Adrenal gland (tissue), 5 donors: ENCODE measurements around the gene CUEDC1.

Experiments used
- POLR2A ChIP-seq, 2 donors: fragments of 450-650 bp; IDR thresholded peaks; one replicate each; pipeline ENCODE4 v1.6.1; 2017; ENCODE audit warnings: antibody characterized with exemption in 2 of 2, mild to moderate bottlenecking in 2 of 2, moderate library complexity in 1 of 2
- TF ChIP-seq, protein P1 (sequence below), 6 experiments: fragments of 450-650 bp in 4 of 6; fragments of 200-600 bp in 2 of 6; sonication (generic) in 1 of 6; IDR thresholded peaks; 1 replicate in 5 of 6; 2 replicates in 1 of 6; pipeline versions ENCODE4 v1.5.1 to v1.8.0; 2016 to 2021; ENCODE audit warnings: antibody characterized with exemption in 6 of 6, mild to moderate bottlenecking in 2 of 6, moderate library complexity in 1 of 6
- donor health status: DM: no; HTN: no; CAD: no.

DNA sequence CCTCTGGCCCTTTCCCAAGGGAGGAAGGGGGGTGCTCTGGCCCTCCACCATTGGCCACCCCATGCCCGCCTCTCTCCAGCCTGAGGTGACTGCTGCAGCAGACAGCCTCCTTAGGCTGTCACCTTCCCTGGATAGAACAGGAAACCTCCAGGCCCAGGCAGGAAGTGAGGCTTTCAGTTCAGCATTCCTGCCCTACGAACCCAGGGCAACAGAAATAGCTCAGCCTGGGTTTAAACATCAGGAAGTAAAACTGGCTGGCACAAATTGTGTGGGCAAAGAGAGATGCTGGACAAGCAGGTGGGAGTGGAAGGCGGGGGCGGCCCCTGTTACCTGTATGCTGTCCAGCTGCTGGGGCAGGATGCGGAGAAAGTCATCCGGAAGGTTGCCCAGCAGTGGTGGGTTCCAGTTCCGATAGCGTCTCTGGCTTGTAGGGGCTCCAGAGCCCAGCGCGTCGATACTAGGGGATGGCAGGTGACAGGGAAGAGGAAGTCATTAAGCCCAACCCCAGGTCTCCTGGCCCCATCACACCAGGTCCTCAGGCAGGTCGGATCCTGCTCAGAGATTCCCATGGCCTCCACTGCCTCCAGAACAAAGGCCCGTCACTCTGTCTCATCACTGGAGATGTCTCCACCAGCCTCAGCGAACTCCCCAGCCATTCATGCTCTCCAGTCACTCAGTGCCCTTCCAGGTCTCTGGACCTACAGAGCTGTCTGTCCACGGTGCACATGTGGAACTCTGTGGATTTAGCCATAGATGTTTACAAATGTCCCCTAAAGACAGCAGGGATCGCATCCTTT is 81.8 kb downstream of the CUEDC1 start:
- TF ChIP-seq, protein P1, sequence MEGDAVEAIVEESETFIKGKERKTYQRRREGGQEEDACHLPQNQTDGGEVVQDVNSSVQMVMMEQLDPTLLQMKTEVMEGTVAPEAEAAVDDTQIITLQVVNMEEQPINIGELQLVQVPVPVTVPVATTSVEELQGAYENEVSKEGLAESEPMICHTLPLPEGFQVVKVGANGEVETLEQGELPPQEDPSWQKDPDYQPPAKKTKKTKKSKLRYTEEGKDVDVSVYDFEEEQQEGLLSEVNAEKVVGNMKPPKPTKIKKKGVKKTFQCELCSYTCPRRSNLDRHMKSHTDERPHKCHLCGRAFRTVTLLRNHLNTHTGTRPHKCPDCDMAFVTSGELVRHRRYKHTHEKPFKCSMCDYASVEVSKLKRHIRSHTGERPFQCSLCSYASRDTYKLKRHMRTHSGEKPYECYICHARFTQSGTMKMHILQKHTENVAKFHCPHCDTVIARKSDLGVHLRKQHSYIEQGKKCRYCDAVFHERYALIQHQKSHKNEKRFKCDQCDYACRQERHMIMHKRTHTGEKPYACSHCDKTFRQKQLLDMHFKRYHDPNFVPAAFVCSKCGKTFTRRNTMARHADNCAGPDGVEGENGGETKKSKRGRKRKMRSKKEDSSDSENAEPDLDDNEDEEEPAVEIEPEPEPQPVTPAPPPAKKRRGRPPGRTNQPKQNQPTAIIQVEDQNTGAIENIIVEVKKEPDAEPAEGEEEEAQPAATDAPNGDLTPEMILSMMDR (IDR thresholded peaks at IDR 0.05): no peak
- TF ChIP-seq POLR2A (IDR thresholded peaks at IDR 0.05): no peak
